ENCODE data around the gene ZSWIM1.

Gene ZSWIM1

DNA sequence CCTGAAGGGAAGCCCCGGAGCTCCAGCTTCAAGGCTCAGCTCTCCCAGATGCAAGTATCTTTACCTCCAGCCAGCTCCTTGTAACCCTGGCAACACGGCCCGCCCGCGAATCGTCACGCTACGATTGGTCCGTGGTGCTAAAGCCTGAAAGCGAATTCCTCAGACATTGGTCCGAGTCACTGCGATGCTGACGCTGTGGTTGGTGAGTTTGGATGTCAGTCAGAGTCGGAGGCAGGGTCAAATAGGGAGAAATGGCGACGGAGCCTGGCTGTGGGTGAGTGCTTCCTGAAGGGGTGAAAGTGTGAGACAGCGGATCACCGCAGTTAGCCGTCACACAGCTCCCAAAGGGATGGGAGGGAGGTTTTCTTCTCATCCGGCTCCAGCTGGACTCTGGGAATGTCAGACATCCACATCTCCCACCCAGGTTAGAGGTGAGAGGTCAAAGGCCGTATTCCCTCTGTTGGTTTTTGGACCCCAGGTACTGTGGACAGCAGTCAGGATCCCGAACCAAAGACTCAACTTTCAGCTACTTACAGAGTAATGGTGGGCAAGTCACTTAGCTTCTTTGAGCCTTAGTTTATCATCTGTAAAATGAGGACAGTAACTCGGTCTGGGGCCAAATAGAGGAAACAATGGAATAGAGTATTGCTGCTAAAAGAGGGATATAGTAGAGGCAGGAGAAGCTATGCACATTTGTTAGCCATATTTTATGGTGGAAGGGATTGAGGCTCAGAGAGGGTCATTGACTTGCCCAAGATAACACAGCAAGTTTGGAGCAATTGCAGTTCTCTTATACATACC, at the start of gene ZSWIM1:
TSS of gene ZSWIM1 (plus strand) at position 240 of the 801 bp plus-strand sequence. CDS start 1,366 bp downstream, outside the sequence.
- peak; percentile 96 to 99 (median 97) for DNase-seq

DNA sequence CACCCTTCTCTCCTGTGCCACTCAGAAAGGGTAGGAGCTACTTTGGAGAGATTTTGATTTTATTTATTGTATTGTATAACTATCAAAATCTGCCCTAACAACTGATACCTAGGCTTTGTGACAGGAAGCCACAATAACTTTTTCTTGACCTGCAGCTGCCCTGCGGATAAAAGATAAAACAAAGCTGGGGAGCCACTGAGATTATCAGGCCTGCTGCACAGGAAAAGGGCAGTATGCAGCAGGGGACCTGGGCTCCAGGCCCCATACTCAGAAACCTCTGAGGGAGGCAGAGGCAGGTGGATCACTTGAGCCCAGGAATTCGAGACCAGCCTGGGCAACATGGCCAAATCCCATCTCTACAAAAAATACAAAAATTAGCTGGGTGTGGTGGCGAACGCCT, 48.4 kb upstream of the ZSWIM1 start:
- DNase-seq: no peak

DNA sequence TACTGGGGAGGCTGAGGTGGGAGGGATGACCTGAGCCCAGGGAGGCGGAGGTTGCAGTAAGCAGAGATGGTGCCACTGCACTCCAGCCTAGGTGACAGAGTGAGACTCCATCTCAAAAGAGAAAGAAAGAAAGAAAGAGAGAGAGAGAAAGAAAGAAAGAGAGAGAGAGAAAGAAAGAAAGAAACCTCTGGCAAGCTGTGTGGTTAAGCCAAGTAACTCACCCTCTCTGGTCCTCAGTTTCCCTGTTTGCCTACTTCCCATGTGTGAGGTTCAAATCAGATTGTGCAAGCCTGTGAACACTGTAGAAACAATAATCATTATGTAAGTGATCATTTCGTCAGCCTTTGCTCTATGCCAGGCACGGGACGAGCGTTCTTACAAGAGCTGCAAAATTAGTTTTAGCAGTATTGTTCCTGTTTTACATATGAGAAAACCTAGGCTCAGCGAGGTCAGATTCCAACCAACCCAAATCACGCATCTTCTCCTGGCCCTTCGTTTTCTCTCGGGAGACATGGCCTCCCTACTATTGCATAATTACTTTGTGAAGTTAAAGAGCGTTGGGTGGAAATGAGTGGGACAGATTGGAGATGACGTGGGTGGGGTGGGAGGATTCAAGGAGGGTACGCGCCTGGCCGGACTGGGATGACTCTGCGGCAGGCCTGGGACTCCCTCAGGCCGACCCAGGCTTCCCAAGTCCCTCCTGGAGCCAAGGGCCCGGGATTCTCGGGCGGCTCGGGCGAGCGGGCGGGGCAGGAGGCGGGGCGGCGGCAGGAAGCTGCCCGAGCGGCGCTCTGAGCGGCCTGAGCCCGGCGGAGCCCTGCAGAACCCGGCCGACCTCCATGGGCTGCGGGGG, 47.8 kb upstream of the ZSWIM1 start, which contains the start of gene SNX21:
TSS of gene SNX21 (plus strand) at position 770 of the 853 bp plus-strand sequence. CDS start 121 bp downstream, outside the sequence.
- DNase-seq: peak in 3 of 6 experiments; percentile 25 to 46 (median 40)

DNA sequence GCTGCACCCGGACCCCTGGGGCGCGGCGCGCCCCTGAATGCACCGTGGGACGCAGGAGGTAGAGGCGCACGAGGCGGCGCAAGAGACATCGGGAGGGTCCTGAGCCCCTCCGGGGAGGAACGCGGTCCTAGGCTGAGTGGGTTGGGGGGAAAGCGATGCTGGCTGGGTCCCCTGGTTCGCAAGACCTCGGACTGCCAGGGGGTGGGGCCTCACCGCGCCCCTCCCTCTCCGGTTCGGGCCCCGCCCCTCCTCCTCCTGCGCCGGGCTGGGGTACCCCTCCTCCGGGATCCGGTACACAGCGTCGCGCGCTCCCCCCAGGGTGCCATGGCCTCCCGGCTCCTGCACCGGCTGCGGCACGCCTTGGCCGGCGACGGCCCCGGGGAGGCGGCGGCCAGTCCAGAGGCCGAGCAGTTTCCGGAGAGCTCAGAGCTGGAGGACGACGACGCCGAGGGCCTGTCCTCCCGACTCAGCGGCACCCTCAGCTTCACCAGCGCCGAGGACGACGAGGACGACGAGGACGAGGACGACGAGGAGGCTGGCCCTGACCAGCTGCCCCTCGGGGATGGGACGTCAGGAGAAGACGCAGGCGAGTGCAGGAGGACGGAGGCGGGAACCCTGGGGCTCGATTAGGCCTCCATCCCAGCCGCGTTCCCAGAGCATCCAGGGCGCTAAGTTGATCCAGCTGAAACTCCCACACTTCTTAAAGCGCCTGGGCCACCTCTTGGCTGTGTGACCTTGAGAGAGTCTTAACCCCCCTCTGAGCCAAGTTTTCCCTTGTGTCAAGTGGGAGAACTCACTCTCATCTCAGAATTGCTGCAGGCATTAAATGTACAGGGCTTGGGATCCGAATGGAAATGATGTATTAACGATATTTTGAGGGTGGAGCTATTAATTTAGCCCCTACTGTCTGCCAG, 46.9 kb upstream of the ZSWIM1 start:
- peak in 5 of 6 experiments; percentile 20 to 46 (median 40) for DNase-seq

DNA sequence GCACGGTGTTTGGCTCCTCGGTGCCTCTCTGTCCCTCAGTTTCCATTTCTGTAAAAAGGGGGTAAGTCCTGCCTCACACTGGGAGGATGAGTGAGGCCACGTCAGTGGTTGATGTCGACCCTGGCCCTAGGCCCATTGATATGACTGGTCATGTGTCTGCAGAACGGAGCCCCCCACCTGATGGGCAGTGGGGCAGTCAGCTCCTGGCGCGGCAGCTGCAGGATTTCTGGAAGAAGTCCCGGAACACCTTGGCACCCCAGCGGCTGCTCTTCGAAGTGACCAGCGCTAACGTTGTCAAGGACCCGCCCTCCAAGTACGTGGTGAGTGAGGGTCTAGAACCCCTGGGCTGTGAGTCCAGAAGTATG, 46.2 kb upstream of the ZSWIM1 start:
- no peak for DNase-seq

DNA sequence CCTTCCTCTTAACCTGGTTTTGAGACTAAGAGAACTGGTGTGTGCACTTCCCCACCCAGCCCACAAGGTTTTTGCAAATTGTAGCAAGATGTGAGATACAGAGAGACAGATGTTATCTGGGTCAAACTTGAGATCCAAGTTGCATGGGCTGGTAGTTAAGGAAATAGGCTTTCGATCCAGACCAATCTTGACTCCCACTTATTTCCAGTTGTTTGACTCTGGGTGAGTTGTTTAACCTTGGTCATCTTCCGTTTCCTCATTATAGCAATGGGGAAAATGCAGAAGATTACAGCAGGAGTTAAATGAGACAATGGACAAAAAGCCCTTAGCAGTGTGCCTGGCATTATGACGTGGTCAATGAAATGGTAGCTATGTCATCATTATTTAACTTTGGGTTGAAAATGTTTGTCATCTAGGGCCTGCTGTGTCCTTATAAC, 45.7 kb upstream of the ZSWIM1 start:
- no peak for DNase-seq

DNA sequence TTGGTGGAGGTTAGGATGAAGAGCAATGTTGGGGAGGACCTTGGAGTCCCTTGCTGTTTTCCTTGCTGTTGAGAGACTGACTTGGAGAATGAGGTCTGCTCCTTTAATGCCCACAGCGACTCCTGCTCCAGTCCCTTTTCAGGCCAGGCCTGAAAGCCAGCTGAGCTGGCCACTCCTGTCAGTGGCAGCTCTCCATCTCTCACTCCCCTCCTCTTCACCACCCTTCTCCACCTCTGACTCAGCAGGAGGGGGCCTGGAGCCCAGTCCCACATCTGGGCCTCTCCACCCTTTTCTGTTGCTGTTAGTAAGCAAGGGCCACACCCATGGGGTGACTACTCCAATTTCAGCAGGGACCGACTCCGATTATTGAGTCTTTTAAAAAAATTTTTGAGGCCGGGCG, 45.2 kb upstream of the ZSWIM1 start:
- DNase-seq: no peak

DNA sequence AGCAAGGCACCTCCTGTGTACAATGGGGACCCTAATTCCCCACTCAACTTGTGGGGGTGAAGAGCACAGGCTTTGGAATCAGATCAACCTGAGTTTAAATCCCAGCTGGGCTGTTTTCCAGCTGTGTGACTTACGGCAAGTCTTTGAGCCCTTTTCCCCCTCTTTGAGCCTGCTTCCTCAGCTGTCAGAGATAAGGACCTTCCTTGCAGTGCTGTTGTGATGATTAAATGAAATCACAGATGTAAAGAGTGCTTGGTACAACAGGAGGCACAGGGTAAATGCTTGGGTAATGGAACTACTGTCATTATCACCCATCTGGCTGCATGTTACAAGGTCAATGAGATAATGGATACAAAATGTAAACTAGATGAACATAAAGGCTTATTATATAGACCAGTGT, 44.2 kb upstream of the ZSWIM1 start:
- no peak for DNase-seq

DNA sequence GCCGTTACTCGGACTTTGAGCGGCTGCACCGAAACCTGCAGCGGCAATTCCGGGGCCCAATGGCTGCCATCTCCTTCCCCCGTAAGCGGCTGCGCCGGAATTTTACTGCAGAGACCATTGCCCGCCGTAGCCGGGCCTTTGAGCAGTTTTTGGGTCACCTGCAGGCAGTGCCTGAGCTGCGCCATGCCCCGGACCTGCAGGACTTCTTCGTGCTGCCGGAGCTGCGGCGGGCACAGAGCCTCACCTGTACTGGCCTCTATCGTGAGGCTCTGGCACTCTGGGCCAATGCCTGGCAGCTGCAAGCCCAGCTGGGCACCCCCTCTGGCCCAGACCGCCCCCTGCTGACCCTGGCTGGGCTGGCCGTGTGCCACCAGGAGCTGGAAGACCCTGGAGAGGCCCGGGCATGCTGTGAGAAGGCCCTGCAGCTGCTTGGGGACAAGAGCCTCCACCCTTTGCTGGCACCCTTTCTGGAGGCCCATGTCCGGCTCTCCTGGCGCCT, 40.3 kb upstream of the ZSWIM1 start:
- DNase-seq: no peak

DNA sequence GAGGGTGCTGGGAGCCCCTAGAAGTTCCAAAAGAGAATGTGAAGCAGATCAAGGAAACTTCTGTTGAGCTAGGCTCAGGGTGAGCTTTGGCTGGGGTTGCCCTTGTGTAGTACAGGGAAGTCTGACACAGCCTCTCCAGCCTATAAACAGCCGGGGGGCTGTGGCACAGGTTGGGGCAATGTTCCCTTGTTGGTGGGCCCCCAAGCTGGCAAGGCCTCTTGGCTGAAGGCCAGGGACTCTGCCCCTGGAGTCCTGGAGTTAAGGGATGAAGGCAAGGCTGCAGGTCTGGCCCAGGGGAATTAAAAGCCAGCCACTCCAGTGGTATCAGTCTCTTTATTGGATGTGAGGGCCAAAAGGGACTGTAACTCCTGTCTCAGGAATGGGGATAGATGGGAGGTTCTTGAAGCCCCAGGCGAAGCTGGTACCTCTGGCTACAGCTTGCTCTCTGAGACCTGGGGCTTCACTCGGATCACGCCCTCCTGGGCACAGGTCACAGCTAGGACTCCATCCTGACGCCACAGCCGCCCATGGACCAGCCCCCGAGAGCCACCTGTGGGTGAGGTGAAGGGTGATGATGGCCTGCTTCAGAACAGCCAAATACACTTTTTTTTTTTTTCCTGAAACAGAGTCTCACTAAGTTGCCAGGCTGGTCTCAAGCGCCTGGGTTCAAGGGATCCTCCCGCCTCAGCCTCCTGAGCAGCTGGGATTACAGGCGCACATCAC, 39.5 kb upstream of the ZSWIM1 start:
- DNase-seq: no peak

DNA sequence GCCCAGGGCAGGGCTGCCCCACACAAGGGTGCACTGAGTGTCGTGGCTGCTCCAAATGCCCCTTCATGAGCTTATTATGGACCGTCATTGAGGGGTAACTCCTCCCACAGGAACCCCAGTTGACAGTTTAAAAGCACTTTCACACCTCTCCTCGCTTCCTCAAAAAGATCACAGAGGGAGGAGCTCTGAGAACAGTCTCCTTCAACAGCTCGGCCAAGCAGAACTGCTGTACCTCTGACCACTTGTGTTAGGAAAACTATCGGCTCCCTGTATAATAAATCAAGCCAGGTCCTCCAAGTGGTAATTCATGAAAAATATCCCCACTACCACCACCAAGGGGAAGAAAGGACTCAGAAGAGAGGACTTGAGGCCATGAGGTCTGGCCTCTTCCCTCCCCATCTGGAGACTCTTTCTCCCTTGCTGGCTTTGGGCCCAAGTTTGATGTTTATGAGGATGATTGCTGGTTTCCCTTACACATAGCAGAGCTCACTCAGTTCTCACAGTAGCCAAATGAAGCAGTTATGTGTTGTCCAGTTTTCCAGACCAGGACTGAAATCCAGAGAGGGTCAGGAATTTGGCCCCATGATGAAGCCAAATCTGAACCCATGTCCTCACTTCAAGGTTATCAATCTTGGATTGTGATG, 38.7 kb upstream of the ZSWIM1 start:
- DNase-seq: no peak

DNA sequence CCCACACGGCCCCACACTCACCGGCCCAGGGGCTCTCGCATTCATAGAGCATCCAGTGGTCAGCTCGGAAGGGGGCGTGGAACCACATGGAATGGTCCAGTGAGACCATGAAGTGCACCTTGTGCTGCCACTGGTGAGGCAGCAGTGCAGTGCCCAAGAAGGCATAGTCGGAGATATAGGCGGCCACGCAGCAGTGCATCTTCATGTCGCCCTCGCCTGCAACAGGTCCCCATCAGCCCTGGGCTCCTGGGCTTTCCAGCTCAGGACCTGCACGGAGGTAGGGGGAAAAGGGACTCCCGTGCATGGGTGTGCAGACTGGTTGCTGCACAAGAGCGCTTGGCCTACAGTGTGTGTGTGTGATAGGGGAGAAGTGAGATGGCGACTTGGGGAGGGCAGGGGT, 37.5 kb upstream of the ZSWIM1 start:
- DNase-seq: no peak

DNA sequence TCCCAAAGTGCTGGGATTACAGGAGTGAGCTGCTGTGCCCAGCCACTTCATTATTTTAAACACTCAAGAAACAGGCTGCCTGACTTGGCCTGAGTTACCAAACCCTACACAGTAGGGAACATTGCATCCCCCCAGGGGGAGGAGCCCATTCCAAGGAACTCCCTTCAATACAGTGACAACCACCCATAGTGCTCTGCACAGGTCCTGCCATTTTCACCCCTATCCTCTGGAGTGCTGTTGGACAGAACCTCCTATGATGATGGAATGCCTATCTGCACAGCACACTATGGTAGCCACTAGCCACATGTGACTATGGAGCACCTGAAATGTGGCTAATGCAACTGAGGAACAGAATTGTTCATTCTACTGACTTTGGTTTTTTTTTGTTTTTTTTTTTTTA, 35.6 kb upstream of the ZSWIM1 start:
- no peak for DNase-seq

DNA sequence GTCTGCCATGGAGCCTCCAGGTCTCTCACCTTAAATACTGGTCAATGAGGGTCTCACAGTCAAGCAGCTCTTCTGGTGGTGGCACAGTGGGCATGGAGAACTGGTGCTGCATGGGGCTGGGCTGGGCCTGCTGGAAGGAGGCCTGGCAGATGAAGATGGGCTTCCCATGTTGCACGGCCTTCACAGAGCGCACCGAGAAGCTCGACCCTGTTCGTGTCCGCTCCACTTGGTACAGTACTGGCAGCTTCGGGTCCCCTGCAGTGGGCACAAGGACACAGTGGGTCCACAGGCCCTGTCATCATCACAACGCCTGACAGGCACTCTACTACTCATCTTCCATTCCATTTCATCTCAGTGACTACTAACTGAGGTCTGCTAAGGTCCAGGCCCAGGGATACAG, 32.6 kb upstream of the ZSWIM1 start:
- DNase-seq: no peak

DNA sequence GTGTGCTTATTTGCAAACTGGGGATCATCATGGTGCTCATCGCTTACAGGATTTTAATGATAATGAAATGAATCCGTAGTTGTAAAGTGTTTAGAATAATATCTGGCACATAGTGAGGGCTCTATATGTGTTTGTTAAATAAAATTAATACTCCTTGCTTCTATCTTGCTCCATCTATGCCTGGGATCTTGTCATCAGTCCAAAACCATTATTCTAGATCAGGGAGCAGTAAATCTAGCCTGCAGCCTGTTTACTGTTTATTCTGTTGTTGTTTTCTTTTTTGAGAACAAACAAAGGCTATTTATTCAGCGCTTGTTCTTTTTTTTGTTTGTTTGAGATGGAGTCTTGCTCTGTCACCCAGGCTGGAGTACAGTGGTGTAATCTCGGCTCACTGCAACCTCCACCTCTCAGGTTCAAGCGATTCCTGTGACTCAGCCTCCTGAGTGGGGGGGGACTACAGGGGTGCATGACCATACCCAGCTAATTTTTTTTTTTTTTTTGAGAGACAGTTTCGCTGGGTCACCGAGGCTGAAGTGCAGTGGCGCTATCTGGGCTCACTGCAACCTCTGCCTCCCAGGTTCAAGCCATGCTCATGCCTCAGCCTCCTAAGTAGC, 32.0 kb upstream of the ZSWIM1 start:
- DNase-seq: no peak

DNA sequence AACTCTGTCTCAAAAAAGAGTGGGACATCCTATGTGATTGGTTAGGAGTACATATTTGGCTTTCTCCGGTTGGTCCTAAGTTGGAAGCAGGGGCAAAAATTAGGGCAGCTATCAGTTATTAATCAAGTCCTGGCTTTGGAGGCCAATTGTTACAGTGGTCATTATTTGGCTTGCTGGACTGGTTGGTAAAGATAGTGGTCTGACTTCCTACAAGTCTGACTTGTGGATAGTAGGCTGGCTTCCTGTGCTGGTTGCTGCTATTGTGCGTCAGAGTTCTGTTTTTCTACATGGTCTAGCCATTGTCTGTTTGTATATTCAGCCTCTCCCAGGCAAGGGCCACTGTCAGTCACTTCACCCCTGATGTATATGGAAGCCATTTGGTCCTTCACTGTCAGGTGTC, 30.8 kb upstream of the ZSWIM1 start:
- no peak for DNase-seq

DNA sequence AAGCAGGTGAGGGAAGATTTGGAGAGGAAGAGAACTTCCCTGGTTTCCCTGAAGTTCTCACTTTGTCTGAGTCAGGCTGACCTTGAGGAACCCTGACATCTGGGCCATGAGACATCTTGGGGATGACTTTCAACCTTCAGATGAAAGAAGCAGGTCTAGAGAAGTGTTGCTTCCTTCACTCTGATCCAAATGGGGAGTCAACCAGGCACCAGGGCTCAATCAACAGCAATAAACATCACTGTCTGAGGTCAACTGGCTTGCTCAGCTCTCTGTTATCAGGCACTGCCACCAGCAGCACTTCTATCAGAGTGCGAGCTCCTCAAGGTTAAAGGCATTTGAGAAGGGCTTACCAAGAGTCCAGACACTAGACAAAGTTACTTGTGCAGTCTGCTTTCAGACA, 30.1 kb upstream of the ZSWIM1 start:
- no peak for DNase-seq

DNA sequence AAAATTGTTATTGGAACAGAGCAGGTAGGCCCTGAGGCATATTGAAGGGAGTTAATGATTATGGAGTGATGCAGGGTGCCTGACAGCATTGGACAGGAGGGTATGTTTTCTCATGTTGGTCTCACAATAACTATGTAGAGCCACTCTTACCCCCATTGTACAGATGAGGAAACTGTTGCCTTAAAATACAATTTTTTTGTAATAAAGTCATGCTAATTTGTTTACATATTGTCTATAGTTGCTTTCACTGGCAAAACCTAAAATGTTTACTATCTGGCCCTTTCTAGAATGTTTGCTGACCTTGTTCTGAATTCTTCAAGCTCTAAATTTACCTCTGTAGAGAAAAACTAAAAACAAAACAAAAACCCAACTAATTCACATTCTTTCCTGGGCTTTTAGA, 29.5 kb upstream of the ZSWIM1 start:
- DNase-seq: no peak

DNA sequence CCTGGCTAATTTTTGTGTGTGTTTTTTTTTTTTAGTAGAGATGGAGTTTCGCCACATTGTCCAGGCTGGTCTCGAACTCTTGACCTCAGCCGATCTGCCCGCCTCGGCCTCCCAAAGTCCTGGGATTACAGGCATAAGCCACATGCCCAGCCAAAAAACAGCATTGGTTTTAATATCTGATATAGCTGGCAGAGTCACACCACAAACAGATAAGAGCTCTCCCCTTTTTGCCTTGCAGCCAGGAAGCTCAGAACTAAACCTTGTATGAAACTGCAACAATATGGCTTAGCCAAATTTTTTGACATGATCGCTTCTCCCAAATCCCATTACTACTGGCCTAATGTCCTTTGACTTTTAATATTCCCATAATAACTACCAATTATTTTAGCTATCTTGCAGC, 28.7 kb upstream of the ZSWIM1 start:
- no peak for DNase-seq

DNA sequence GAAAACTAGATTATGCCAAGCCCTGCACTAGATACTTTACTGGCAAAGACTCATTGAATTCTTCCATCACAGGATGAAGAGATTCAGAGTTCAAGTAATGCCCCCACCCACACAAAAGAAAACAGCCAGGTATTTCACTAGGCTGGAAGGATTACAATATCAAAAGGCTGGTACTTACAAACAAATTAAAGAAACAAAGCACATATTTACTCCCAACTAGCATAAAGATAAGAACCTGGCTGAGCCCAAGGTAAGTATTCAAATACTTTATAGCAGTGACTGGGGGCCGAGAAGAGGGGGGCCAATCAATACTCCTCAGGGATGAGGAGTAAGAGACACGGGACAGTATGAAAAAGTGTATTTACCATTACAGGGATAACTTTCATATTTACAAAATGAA, 27.5 kb upstream of the ZSWIM1 start:
- DNase-seq: no peak
